Retinal pigment epithelial cell (primary cell): Measurements from ENCODE around the gene MEGF10.
A peak's percentile ranks its signal among the peaks of the same experiment; 100 is the strongest.

Experiments
- DNase-seq: peaks from one replicate; pipeline ENCODE4 v3.0.0-alpha.2; 2010; ENCODE audit warnings: low read depth
- H3K4me3 ChIP-seq: 2 replicates; pipeline ENCODE4 v1.5.1; 2011; ENCODE audit warnings: mild to moderate bottlenecking, low read length, control low read depth, moderate library complexity
- CTCF ChIP-seq: conservative IDR thresholded peaks from 2 replicates; pipeline ENCODE4 v1.5.1; 2011; ENCODE audit warnings: low read depth, low read length, control low read depth, inconsistent platforms

MEGF10 gene

GRCh38 chr5:127353327-127353726 lies 62.7 kb downstream of the MEGF10 start:
- TF ChIP-seq CTCF, result no peak
- H3K4me3 ChIP-seq, result no peak overlapping the region
- DNase-seq, result no peak

GRCh38 chr5:127353796-127354195 lies 63.2 kb downstream of the MEGF10 start:
- DNase-seq, result no peak
- no peak overlapping the region for H3K4me3 ChIP-seq
- no peak for TF ChIP-seq CTCF

- TF ChIP-seq CTCF, result no peak
- no peak overlapping the region for H3K4me3 ChIP-seq
- DNase-seq, result no peak
Measured at GRCh38 chr5:127355337-127355736, 64.7 kb downstream of the MEGF10 start.

GRCh38 chr5:127358284-127358683 lies 67.7 kb downstream of the MEGF10 start:
- H3K4me3 ChIP-seq, result no peak overlapping the region
- no peak for TF ChIP-seq CTCF
- DNase-seq, result no peak

- no peak for TF ChIP-seq CTCF
- no peak overlapping the region for H3K4me3 ChIP-seq
- DNase-seq, result peak; percentile 35
Measured at GRCh38 chr5:127358740-127359139, 68.1 kb downstream of the MEGF10 start.

GRCh38 chr5:127359502-127359901 lies 68.9 kb downstream of the MEGF10 start:
- TF ChIP-seq CTCF, result no peak
- no peak for DNase-seq
- H3K4me3 ChIP-seq, result no peak overlapping the region

- no peak for TF ChIP-seq CTCF
- H3K4me3 ChIP-seq, result no peak overlapping the region
- no peak for DNase-seq
Measured at GRCh38 chr5:127363403-127363802, 72.8 kb downstream of the MEGF10 start.
